Stimulated activated CD4-positive, alpha-beta T cell treated with anti-CD3 and anti-CD28 coated beads, Interleukin-1b, Interleukin-23, amount 100 ng/mL, for 1 hour (primary cell): ENCODE measurements around the gene OGN.

Source experiments
- DNase-seq, 2 donors: peaks; one replicate each; pipeline ENCODE4 v3.0.0-alpha.2; 2020; ENCODE audit warnings: low read depth in 2 of 2

OGN gene

GRCh38 chr9:92345582-92345981 is 58.8 kb downstream of the OGN start:
- no peak for DNase-seq

GRCh38 chr9:92342825-92343488 is 61.4 kb downstream of the OGN start:
- DNase-seq, result no peak

DNA sequence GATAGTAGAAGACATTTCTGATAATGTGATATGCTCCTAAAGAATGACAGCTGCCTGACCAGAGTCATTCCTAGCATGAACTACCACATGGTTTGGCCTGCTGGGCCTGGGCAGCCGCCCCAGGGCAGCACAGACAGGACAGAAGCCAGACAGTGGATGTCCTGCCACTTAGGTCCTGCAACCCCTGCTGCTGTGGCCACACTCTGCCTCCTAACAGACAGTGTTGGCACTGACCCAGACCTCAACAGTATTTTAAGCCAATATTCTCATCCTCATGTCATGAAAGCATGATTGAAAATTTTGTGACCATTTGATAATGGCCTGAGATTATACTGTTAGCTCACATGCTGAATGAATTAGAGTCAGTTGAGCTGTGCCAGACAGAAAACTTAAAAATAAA is 62.8 kb downstream of the OGN start:
- DNase-seq, result no peak

DNA sequence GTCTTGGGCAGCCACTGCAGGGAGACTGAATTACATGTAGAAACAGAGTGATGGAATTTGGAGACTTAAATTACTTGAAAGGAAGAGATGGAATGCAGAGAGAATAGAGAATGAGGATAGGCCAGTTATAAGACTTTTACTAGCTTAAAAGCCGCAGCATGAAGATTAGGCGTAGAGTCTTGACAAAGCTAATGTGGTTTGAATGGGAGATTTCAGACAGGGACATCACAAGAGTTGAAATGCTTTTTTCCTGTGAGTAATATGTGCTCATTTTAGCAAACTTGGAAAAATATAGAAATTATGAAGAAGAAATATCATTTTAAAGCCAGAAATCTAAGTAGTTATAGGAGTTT is 71.1 kb downstream of the OGN start:
- no peak for DNase-seq
